MM.1S (cell line): ENCODE measurements around the gene CGB7.
"Not testable (repeated sequence)": the region's sequence is repeated elsewhere in the genome, so short reads cannot be mapped to it uniquely, and the experiment has no call there.

Experiments
- DNase-seq: peaks from one replicate; pipeline ENCODE4 v3.0.0-alpha.2; 2015
- H2AFZ ChIP-seq: fragments of 300-600 bp; sonication (generic); 2 replicates; pipeline ENCODE4 v1.6.0; 2016; ENCODE audit warnings: antibody characterized with exemption, low read length
- H3F3A ChIP-seq: fragments of 300-600 bp; sonication (generic); 2 replicates; pipeline ENCODE4 v1.6.1; 2016; ENCODE audit warnings: mild to moderate bottlenecking, antibody characterized with exemption, low read length, moderate library complexity, mixed read lengths; ENCODE audit not compliant: insufficient read depth
- H3K27ac ChIP-seq: fragments of 300-600 bp; sonication (generic); 2 replicates; pipeline ENCODE4 v1.5.1; 2016; ENCODE audit warnings: mild to moderate bottlenecking, low read length
- H3K27me3 ChIP-seq: fragments of 300-600 bp; sonication (generic); replicated peaks from 2 replicates; pipeline ENCODE4 v1.6.0; 2016; ENCODE audit warnings: low read length; ENCODE audit not compliant: insufficient read depth
- H3K36me3 ChIP-seq: fragments of 300-600 bp; sonication (generic); replicated peaks from 2 replicates; pipeline ENCODE4 v1.6.1; 2016; ENCODE audit warnings: mild to moderate bottlenecking, low read length, mixed read lengths; ENCODE audit not compliant: insufficient read depth
- H3K4me1 ChIP-seq: fragments of 300-600 bp; sonication (generic); 2 replicates; pipeline ENCODE4 v1.6.1; 2016; ENCODE audit warnings: low read length, mixed read lengths
- H3K4me2 ChIP-seq: fragments of 300-600 bp; sonication (generic); 2 replicates; pipeline ENCODE4 v1.6.0; 2016; ENCODE audit warnings: low read depth, low read length
- H3K4me3 ChIP-seq: fragments of 300-600 bp; sonication (generic); 2 replicates; pipeline ENCODE4 v1.5.1; 2016; ENCODE audit warnings: low read length, mixed read lengths
- H3K79me2 ChIP-seq: fragments of 300-600 bp; sonication (generic); 2 replicates; pipeline ENCODE4 v1.6.1; 2016; ENCODE audit warnings: mixed run types, low read length, mixed read lengths
- H3K9ac ChIP-seq: fragments of 300-600 bp; sonication (generic); 2 replicates; pipeline ENCODE4 v1.6.1; 2016; ENCODE audit warnings: low read length, mixed read lengths
- H3K9me2 ChIP-seq: fragments of 300-600 bp; sonication (generic); replicated peaks from 2 replicates; pipeline ENCODE4 v1.6.1; 2016; ENCODE audit warnings: mild to moderate bottlenecking, low read length, mixed read lengths; ENCODE audit not compliant: insufficient read depth
- H3K9me3 ChIP-seq: fragments of 300-600 bp; sonication (generic); replicated peaks from 2 replicates; pipeline ENCODE4 v1.6.1; 2016; ENCODE audit warnings: mild to moderate bottlenecking, low read length, mixed read lengths; ENCODE audit not compliant: insufficient read depth
- H4K20me1 ChIP-seq: fragments of 300-600 bp; sonication (generic); 2 replicates; pipeline ENCODE4 v1.6.1; 2016; ENCODE audit warnings: mild to moderate bottlenecking, low read length, moderate library complexity, mixed read lengths; ENCODE audit not compliant: insufficient read depth
- CTCF ChIP-seq: fragments of 300-600 bp; sonication (generic); IDR thresholded peaks from 2 replicates; pipeline ENCODE4 v1.5.1; 2016; ENCODE audit warnings: antibody characterized with exemption, low read length, mixed read lengths
- EZH2 ChIP-seq: fragments of 300-600 bp; sonication (generic); optimal IDR thresholded peaks from 2 replicates; pipeline ENCODE3; 2017; ENCODE audit warnings: low read depth, mild to moderate bottlenecking, antibody characterized with exemption, low read length, mixed read lengths
- EZH2phosphoT487 ChIP-seq: fragments of 300-600 bp; sonication (generic); IDR thresholded peaks from 2 replicates; pipeline ENCODE4 v1.6.1; 2018; ENCODE audit warnings: antibody characterized with exemption, low read length

The CGB7 gene

GRCh38 chr19:49061000-49061399, 3.5 kb upstream of the CGB7 start:
- DNase-seq, result no peak
- Histone ChIP-seq H3K4me1 (peaks cover 14% of the 10 kb centered on the region), H3K9me2 (no peaks in the 10 kb centered on the region), H3K9ac (no peak overlapping the region), H3K4me3 (no peak overlapping the region), H3K4me2 (peak overlapping the region; percentile 25; the same call in 1 of the 2 replicates), H3K79me2 (no peaks in the 10 kb centered on the region), H3K9me3 (no peaks in the 10 kb centered on the region), H3K36me3 (no peaks in the 10 kb centered on the region), H3K27ac (no peak overlapping the region), H3K27me3 (peaks cover 89% of the 10 kb centered on the region), H4K20me1 (no peaks in the 10 kb centered on the region), H2AFZ (no peak overlapping the region), H3F3A (no peaks in the 10 kb centered on the region)
- TF ChIP-seq CTCF, result no peak
- TF ChIP-seq EZH2, result no peak
- TF ChIP-seq EZH2phosphoT487, result no peak

- no peaks in the 10 kb centered on the region for H3K9me2 ChIP-seq
- H3F3A ChIP-seq, result no peaks in the 10 kb centered on the region
- no peak overlapping the region for H3K4me2 ChIP-seq
- H2AFZ ChIP-seq, result no peak overlapping the region
- no peaks in the 10 kb centered on the region for H3K9me3 ChIP-seq
- no peak overlapping the region for H3K9ac ChIP-seq
- no peak for TF ChIP-seq EZH2
- TF ChIP-seq EZH2phosphoT487, result no peak
- no peak for TF ChIP-seq CTCF
- peaks cover 14% of the 10 kb centered on the region for H3K4me1 ChIP-seq
- no peak overlapping the region for H3K27ac ChIP-seq
- DNase-seq, result no peak
- H3K79me2 ChIP-seq, result no peaks in the 10 kb centered on the region
- no peaks in the 10 kb centered on the region for H4K20me1 ChIP-seq
- no peaks in the 10 kb centered on the region for H3K36me3 ChIP-seq
- H3K4me3 ChIP-seq, result no peak overlapping the region
- peaks cover 81% of the 10 kb centered on the region for H3K27me3 ChIP-seq
Measured at GRCh38 chr19:49059053-49059452, 1.5 kb upstream of the CGB7 start.

GRCh38 chr19:49058562-49058961, 1.0 kb upstream of the CGB7 start:
- Histone ChIP-seq H3K4me1 (peaks cover 14% of the 10 kb centered on the region), H3K9me2 (no peaks in the 10 kb centered on the region), H3K4me3 (no peak overlapping the region), H3K79me2 (no peaks in the 10 kb centered on the region), H3K27me3 (peaks cover 78% of the 10 kb centered on the region), H3F3A (no peaks in the 10 kb centered on the region), H2AFZ (no peak overlapping the region), H3K9me3 (no peaks in the 10 kb centered on the region), H3K27ac (no peak overlapping the region), H3K36me3 (no peaks in the 10 kb centered on the region), H3K4me2 (no peak overlapping the region), H3K9ac (no peak overlapping the region), H4K20me1 (no peaks in the 10 kb centered on the region)
- no peak for DNase-seq
- TF ChIP-seq CTCF (no peak), EZH2 (no peak), EZH2phosphoT487 (no peak)

- not testable (repeated sequence) for H3K27ac ChIP-seq, H3K9ac ChIP-seq, H3F3A ChIP-seq, H2AFZ ChIP-seq, H3K9me3 ChIP-seq, H4K20me1 ChIP-seq, H3K79me2 ChIP-seq, DNase-seq, H3K9me2 ChIP-seq, H3K36me3 ChIP-seq
- Histone ChIP-seq H3K4me3 (peak overlapping the region; percentile 57), H3K27me3 (peaks cover 72% of the 10 kb centered on the region), H3K4me2 (peak overlapping the region; percentile 94), H3K4me1 (peaks cover 14% of the 10 kb centered on the region)
Measured at GRCh38 chr19:49056902-49057596, 500 bp downstream of the CGB7 start.
